Fibroblast of upper back skin (primary cell): ENCODE measurements around the gene GPSM1.

ENCODE experiments used
- DNase-seq: peaks from one replicate; pipeline ENCODE4 v3.0.0-alpha.2; 2013

Gene GPSM1

DNA sequence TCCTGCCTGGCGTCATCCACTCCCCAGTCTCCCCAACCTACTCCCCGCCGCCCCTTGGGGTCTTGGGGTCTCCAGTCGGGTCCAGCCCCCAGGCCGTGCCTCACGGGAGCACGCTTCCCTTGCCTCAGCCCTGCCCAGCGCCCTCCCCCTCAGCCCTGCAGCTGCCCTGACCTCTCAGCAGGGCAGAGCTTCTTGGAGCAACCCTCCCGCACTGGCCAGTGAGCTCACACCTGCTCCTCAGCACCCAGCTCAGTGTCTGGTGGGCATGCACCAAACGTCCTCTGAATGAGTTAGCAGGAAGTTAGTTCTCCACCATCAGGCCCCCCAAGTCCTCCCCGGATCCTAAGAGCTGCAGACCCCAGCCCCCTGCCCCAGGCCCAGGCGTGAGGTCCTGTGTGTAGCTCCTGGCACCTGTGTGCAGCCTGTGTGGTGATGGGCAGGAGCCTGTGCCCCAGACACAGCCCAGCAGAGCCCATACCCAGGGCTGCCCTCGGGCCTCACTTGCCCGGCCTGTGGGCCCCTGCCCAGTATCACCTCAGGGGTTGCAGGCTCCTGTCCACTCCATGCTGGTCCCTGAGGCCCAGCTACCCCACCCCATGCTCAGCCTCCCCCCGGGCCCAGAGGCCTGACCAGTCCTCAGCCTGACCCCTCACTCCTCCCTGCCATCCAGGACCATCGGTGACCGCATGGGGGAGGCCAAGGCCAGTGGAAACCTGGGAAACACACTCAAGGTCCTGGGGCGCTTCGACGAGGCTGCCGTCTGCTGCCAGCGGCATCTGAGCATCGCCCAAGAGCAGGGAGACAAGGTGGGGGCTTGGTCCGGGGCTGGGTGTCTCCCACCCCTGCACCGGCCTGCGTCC is 8.2 kb downstream of the GPSM1 start:
- no peak for DNase-seq

DNA sequence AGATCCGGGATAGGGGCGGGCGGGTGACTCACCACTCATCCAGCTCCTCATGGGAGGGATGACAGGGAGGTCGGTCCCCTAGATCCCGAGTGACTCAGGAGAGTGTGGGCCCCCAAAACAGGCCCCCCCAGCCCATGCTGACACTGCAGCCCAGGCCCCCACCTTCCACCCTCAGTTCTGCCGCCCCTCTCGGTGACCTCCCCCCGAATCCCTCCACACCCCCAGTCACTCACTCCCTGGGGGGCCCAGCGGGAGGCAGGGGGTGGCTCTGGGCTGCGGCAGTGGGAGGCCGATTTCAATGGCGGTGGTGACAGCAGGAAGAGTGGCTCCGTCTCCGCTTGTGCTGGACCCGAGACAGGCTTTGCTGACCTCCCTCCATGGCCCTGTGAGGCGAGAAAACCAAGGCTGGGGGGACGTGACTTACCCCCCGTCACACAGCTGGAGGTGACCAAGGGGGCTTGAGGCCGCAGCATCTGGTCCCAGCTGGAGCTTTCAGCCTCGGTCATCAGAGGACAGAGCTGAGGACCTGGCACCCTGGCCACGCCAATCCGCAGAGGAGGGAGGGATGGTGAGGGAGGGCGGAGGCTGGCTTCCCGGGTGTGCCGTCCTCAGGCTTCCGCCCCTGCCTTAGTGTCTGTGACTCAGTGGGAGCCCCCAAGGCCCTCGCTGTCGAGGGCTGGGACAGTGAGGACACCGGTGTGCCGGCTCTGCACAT is 9.0 kb downstream of the GPSM1 start:
- peak; percentile 29 for DNase-seq

DNA sequence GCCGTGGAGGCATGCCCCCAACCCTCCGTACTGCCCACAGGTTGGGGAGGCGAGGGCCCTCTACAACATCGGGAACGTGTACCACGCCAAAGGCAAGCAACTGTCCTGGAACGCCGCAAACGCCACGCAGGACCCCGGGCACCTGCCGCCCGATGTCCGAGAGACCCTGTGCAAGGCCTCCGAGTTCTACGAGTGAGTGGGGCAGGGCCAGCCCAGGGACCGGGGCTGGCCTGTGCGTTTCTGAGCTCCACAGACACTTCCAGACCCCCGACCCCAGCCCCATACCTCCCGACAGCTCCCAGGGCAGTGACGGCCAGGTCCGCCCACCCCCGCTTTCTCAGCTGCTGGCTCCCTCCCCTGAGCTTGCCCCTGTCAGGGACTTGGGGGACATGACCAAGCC is 9.5 kb downstream of the GPSM1 start:
- no peak for DNase-seq

DNA sequence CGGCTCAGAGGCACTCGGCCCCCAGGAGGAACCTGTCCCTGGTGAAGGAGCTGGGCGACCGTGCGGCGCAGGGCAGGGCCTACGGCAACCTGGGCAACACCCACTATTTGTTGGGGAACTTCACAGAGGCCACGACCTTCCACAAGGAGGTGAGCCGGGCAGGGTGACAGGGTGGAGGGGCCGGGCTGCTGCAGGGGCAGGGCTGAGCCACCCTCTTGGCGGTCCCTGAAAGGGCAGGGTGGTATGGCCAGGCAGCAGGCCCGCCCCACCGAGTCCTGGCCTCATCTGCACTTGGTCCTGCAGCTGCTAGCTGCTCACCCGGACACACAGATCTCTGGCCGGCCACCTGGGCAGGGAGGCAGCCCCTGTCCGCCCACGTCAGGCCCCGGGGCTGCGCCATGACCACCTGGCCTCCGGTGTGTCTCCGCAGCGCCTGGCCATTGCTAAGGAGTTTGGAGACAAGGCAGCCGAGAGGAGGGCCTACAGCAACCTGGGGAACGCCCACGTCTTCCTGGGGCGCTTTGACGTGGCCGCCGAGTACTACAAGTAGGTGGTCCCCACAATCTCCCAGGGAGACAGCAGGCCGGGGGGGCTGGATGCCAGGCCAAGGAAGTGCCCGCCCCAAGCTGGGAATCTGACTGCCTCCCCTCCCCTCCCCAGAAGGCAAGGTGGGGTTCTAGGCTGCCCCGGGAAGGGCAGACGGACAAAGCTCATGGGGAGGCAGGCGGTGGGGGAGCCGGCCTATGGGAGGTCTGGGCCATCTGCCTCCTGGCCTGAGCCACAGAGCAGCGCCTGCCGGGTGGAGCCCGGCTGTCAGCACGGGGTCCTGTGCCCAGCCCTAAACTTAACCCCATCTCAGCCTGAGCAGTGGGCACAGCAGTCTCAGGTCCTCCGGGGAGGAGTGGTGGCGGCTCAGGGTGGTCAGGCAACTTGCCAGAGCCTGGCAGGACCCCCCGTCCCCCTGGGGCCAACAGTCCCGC is 10.4 kb downstream of the GPSM1 start:
- no peak for DNase-seq

DNA sequence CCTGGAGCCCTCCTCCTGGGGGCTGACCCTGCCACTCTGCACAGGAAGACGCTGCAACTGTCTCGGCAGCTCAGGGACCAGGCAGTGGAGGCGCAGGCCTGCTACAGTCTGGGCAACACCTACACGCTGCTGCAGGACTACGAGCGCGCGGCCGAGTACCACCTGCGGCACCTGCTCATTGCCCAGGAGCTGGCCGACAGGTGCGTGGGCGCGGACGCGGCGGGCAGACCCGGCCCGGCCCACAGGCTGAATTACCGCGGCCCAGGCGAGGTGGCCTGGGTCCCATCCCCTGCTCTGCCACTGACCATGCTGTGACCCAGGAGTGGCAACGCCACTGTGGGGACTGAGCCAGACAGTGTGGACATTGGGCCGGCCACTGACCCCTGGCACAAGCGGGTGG is 11.2 kb downstream of the GPSM1 start:
- DNase-seq: no peak

DNA sequence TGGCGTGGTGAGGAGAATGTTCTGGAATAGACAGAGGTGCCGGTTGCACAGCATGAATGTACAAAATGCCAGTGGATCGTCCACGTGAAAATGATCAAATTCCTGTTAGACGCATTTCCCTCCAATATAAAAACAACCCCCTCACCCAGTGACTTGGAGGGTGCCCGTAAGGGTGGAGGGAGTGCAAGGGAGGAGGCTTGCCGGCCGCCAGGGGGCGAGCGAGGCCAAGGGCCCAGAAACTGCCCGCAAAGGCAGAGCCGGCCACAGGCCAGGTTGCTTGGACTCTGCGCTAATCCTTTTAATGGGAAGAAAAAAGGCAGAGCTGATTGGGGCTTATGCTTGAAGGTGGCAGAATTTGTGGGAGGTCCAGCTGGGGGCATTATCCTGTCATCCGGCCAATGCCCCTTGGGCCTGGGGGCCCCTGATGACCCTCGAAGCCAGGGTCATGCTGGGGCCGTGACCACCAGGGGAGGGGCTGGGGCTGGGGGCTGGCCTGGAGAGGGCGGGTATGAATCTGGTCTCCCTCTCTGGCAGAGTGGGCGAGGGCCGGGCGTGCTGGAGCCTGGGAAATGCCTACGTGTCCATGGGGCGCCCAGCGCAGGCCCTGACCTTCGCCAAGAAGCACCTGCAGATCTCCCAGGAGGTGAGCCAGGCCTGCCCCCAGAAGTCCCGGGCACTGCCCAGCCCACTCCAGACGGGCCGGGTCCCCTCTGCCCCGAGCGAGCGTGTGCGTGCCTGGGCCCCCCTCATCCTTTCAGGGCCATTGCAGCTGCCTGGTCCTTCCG is 12.0 kb downstream of the GPSM1 start:
- peak; percentile 39 for DNase-seq

DNA sequence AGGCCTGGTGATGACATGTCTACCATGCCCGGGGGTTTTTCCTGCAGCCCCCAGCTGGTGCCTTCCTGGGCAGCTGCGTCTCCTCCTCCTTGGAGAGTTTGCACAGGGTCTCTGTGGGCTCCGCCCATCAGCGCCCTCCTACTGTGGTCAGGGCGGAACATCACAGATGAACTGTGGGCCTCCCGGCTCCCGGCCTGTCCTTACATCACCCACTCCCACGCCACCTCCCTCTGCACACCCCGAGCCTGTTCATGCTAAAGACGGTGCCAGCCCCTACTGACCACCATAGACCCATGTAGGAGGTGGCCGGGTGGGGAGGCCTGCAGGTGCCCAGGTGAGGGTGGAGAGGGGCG is 12.6 kb downstream of the GPSM1 start:
- DNase-seq: no peak

DNA sequence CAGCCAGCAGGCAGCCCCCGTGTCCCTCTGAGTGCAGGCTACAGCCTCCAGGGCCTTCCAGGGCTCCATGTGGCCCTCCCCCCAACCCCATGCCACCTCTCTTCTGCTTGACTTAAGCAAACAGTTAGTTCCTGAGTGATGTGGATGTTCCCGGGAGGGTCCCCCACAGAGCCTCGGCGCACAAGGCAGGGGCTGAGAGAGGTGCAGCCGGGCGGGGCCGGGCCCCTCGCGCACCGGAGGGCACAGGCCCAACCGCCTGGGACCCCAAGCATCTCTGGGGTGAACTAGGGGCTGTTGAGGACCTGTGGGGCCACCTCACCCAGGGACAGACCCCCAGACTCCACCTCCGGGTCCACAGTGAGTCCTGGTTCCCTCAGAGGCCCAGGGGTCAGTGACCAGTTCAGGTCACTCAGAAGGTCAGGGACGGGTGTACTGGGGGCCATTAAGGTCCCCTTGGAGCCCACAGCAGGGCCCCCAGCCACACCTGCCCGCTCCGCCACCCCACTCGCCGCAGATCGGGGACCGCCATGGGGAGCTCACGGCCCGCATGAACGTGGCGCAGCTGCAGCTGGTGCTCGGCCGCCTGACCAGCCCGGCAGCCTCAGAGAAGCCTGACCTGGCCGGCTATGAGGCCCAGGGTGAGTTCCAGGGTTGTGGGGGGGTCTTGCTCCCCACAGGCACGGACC is 13.2 kb downstream of the GPSM1 start:
- no peak for DNase-seq

DNA sequence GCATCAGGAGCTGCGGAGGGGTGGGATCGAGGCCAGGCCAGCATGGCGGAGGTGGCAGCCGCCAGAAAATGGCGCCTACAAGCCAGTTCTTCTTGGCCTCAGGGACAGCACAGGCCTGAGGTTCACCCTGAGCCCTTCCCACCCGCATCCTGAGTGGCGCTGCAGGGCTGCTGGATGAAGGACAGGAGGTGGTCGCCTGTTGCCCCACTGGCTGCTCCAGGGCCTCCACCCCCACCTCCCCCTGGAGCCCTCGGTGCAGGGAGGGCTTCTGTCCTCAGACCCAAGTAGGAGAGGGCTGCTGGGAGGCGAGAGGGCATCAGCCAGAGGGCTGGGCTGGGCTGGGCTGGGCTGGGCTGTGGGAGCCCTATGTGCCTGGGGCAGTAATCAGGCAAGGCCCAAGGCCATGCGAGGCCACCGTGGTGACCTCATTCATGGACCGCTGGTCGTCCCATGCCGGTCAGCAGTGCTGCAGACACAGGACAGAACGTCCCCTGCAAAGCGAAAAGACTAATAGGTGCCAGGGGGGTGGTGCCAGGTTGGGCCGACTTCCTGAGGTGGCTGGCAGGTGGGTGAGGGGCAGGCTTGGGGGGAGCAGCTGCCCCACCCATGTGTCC is 13.8 kb downstream of the GPSM1 start:
- DNase-seq: no peak

DNA sequence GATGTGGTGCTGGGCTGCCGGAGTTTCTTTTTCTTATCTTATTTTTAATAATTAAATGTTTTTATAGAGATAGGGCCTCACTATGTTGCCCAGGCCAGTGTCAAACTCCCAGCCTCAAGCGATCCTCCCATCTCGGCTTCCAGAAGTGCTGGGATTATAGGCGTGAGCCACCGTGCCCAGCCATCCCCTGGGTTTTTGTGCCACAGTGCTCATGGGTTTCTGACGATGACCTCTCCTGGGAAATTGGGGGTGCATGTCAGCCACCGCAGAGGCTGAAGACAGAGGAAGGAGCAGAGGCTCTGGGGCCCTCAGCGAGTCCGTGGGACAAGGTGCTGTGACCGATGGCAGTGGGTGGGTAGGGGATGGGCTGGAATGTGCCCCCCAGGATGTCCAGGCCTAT is 14.4 kb downstream of the GPSM1 start:
- DNase-seq: no peak

DNA sequence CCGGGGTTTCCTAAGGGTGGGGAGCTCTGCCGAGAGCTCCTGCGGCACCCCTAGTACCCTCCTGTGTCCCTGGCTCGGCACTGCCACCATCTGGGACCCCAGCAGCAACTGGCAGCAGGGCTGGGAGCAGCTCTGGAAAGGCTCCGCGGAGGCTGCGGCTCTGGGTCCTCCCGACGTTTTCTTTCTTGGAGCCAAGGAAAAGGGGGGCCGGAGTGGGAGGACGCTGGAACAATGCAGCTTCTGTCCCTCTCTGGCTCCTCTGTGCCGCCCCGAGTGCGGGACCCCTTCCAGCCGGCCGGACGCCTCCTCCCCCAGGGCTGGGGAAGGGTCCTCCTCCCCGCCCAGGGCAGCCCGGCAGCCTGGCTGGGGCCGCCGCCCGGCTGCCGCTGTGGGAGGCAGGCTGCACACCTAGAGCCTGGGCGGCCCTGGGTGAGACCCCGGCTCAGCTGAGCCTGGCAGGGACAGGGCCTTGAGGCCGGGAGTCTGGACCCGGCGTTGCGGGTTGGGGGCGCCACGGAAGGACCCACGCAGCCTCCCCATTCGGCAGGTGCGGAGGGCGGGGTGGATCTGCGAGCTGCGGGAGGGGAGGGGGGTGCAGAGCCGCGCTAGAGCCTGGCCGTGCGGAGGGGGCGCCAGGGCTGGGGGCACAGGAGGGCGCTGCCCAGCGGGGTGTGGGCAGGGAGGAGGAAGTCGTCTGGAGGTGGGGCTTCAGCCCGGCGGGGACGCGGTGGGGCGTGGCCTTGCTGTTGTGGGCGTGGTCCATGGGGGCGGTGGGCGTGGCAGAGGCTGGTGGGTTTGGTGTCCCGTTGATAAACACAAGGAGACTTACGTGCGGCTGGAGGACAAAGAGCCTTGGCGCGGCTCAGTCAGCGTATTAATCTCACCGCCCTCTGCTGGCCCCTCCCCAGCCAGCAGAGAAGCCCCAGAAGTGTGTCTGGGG is 15.1 kb downstream of the GPSM1 start:
- peak; percentile 36 for DNase-seq

DNA sequence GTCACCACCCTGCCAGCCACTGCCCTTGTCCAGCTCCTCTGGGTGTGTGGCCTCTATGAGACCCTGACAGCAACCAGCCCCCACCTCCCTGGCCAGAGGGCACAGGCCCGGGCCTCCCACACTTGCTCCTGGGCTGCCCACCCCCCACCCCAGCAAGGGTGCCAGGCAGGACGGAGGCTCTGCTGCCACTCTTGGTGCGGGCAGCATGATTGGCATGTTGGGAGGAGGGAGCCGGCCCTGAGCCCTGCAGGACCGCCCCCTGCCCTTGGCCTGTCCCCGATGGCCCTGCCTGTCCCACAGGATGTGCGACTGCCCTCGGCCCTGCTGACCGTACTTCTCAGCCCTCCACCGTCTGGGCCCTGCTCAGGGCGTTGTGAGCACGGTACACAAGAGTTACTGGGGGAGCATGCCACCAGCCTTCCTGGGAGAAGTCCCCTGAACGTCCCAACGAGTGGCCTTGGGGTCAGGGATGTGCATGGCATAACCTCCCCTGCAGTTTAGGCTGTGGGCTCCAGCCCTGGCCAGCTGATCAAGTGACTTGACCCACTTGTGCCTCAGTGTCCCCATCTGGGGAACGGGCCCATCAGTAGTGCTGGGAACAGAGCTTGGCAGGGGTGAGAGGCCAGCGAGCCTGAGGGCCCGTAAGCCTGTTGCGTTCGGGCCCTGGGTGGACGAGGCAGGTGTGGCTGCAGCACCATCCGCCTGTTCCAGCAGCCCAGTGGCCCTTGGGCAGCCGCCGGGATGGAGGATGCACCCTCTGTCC is 16.0 kb downstream of the GPSM1 start:
- no peak for DNase-seq

DNA sequence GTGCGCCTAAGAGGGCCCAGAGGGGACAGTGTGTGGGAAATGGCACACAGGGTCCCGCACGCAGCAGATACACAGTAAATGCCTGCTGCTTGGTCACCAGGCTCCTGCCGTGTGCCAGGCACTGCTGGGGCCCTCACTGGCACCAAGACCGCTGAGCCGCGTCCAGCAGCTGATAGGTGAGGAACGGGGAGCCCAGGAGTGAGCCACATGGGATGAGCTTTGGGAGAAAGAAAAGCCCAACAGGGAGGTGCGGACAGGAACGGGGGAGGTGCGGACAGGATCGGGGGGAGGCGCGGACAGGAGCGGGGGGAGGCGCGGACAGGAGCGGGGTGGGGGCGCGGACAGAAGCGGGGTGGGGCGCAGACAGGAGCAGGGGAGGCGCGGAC is 16.5 kb downstream of the GPSM1 start:
- no peak for DNase-seq

DNA sequence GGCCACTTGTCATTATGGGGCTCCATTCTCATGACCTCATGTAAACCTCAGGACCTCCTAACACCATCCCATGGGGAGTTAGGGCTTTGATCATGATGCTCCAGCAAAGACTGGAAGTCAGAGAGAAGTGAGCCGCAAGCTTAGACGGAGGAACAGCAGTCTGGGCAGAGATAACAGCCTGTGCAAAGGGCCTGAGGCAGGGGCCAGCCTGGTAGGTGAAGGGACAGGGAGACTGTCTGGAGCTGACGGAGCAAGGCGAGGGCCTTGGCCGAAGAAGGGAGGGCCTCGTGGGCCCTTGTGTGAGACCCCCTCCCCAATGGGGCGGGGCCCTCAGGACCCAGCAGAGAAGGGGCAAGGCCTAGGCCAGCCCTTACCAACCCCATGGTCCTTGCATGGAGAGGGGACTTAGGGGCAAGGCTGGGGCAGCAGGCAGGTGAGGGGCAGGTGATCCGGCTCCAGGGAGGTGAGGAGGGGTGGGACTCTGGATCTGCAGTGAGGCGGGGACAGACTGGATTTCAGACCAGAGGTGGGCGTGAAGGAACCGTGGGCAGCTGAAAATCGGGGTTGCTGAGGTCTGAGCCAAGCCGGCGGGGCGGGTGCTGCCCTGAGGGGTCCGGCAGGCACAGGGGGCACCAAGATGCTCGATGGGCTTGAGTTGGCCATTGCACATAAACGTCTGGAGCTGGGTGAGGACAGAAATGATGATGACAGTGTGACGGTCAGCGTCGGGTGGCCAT is 17.4 kb downstream of the GPSM1 start:
- DNase-seq: no peak

DNA sequence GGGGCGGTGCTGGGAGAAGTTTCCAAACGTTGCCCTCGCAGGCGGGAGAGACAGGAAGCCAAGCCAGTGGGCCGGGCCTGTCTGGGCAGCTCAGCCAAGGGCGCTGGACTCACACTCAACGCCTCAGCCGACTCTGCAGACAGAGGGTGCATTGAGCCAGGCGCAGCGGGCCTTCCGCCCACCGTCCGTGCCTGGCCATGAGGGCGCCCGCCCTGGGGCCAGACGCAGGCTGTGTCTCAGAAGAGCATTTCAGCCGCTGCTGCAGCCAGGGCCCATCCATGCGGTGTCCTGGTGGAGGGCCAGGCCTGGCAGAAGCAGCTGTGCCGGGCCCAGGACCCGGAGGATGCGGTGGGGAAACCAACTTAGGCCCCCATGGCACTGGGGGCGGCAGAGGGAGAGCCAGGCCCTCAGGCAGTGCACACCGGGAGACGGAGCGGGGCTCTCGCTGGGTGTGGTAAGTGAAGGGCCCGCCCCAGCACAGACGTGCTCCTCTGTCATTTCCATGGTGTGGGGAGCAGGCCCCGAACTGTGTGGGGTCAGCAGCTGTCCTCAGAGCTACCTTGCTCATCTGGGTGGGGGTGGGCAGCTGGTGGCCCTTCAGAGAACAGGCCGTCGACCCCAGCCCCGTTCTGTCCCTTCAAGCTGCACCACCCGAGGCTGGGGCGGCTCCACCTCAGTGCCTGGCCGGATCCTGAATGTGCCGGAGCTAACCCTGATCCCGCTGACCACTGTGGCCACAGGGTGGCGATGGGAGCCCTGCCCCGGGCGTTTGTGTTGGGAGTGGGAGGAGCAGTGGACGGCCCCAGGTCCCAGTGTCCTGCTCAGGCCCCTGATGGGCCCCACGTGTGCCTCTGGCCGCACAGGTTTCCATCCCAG is 18.2 kb downstream of the GPSM1 start:
- no peak for DNase-seq

DNA sequence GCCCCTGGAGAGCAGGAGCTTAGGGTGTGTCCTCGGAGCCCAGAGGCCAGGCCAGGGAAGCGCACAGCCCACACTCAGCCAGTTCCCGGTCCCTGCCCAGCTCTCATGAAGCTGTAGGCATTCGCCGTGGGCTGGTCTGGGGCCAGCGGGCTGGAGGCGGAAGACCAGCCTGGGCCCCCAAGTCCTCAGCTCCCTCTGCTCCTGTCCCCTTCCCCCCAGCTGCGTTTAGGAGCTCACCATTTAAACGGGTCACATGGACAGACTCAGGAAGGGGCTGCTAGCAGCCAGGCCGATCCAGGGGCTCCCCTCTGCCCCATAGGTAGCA is 18.8 kb downstream of the GPSM1 start:
- DNase-seq: no peak

DNA sequence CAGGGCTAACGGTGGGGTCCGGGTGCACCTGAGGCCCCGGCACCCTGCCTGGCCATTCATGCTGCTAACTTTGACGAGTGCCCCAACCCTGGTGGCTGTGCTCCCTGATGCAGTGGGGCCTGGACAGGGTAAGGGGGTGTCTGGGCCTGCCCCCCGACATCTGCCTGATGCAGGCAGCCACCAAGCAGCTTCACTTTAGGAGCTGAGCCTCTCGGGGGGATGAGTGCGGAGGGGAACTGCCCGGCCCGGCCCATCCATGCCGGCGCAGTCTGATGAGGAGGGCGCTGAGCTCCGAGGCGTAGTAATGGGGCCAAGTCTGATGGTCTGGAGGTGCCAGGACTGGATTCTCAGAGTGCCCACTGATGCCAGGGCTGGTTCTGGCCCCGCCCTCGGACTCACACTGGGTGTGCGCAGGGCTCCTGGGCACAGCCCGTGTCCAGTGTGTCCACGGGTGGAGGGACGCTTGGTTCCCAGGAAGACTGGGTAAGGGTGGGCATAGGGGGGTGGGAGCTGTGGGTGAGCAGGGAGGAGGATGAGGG is 19.7 kb downstream of the GPSM1 start:
- no peak for DNase-seq
